GM18498 (cell line): ENCODE data around the gene INPP5K.
A peak's percentile ranks its signal among the peaks of the same experiment; 100 is the strongest.
"Not testable (repeated sequence)": the region's sequence is repeated elsewhere in the genome, so short reads cannot be mapped to it uniquely, and the experiment has no call there.

Experiments used
- ATAC-seq: cut with Tn5 transposase; IDR thresholded peaks from one replicate; pipeline ENCODE4 v1.9.1; 2021; ENCODE audit warnings: mild to moderate bottlenecking, moderate library complexity; ENCODE audit not compliant: unreplicated experiment

INPP5K gene

DNA sequence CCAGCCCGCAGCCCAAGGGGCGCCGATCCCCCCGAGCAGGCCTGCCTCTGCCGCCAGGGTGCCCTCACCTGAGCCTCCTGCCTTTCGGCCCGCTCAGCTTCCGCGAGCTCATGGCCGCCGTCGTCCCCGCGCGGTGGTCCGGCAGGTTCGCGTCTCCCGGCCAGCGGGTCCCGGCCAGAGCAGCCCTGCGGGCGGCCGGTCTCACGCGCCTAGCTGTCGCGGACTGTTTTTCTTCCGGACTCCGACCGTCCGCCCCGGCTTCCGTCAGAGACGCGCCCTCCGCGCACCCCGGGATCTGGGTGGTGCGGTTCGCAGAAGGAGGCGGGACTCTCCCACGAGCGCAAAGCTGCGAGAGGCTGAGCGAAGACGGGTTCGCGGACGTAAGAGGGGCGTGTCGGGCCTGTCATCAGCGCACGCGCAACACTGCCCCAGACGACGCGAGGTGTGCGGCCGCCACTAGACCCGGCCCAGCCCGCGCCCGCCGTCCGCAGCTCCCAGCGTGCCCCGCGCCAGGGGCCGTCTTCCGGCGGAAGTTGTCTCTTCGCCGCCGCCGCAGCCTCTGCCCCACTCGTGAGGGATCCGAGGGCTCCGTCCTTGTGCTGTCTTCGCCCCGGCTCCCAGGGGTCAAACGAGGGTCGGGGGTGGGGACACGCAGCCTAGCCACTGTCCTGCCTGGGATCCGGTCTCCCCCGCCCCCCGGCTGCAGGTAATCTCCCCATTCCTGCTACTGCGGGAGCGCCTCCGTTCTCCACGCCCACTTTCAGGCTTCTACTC lies at the start of gene INPP5K:
TSS of gene INPP5K (minus strand) at position 225 of the 774 bp plus-strand sequence. CDS start at position 112, 113 bp downstream.
- ATAC-seq = peak; percentile 88

DNA sequence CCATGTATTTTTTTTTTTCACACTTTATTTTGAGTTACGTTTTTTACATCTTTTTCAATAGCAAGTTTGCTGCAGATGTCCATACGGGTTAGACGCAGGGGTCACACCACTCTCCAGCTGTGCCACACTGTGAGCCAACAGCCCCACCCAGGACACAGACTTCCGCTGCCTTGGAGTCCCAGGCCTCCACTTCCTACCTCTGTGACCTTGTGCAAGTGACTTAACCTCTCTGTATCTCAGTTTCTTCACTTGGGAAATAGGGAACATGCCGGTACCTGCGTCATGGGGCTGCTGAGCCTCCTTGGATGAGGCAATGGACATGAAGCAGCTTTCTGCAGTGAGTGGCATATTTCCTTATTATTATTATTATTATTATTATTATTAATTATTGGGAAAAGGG lies 49.5 kb upstream of the INPP5K start:
- no peak for ATAC-seq

DNA sequence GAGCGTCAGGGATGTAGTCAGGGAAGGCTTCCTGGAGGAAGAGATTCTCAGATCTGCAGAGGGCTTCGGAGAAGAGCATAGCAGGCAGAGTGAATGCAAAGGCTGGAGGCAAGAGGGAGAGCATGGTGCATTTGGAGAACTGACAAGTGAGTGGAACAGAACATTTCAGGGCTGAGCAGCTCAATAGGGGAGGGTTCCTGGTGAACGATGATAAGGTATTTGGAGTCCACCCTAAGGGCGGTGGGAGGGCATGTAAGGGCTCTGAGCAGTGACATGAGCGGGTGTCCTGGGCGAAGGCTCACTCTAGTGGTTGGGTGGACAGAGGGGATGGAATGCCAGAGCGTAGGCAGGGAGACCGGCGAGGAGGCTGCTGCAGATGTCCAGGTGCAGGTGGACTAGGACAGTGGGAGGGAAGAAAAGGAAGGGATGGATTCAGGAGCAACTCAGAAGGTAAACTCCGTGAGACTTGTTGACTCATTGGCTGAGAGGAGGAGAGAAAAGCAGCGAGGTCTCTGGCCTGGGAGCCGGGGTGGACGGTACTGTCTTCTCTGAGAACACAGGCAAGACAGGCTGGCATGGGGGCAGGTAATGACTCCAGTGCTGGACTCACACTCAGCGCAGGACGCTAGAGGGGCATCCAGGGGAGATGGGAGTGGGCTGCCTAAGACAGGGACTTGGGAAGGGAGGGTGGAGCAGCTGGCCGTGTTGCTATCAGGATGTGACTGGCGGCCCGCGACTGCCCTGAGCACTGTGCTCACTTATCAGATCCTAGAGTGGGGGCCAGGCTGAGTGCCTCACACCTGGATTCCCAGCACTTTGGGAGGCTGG lies 47.6 kb upstream of the INPP5K start:
- no peak for ATAC-seq

DNA sequence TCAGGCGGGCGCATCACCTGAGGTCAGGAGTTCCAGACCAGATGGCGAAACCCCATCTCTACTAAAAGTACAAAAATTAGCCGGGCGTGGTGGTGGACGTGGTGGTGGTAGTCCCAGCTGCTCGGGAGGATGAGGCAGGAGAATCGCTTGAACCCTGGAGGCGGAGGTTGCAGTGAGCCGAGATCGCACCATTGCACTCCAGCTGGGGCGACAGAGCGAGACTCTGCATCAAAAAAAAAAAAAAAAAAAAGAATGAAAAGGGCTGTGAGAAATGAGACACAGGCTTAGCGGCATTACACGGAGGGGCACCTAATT lies 47.0 kb upstream of the INPP5K start:
- not testable (repeated sequence) for ATAC-seq

DNA sequence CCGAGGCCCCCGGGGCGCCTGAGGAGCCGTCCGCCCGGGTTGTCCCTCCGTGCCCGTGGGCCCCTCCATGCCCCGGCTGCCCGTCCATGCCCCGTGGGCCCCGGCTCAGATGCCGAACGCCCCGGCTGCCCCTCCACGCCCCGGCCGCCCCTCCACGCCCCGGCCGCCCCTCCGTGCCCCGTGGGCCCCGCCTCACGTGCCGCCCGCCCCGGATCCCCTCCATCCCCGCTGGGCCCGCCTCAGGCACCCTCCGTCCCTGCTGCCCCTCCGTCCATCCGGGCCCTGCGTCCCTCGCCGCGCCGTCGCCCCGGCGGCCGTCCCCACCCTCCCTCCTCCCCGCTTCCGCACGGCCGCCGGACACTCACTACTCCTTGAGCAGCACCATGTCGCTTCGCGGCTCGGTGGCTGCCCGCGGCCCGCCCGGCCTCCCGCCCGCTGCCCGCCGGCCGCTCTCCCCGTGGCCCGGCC lies 45.8 kb upstream of the INPP5K start:
- ATAC-seq = peak; percentile 39

DNA sequence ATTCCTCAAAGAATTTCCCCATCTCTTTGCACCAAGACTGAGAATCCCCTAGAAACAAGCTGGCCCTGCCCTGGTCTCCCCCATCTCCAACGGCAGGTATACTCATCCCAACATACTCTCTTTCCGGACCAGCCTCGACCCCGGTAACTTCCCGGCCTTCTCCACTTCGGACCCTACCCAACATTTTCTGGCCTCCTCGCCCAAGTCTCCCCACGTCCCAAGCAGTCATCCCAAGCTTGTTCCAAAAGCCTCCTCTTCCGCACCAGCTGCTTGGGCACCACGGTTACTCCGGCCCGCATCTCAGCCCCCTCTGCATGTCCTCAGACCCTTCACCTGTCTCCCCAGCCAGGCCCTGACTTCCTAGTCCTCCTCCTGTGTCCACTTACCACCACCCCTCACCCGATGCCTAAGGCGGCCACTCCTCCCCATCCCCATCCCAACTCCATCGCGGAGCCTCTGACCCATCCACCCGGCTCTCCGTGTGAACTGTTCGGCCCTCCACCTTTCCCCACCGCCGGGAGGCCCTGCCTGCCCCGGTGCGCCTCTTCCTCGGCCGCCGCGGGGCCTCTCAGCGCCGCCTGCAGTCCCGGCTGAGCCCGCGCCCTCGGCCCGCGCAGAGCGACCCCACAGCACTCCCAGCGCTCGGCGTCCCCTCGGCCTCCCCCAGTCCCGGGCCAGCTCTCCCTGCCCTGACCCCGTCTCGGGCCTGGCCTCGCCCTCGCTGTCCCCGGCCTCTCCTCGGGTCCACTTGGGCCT lies 45.2 kb upstream of the INPP5K start:
- ATAC-seq = peak; percentile 19

DNA sequence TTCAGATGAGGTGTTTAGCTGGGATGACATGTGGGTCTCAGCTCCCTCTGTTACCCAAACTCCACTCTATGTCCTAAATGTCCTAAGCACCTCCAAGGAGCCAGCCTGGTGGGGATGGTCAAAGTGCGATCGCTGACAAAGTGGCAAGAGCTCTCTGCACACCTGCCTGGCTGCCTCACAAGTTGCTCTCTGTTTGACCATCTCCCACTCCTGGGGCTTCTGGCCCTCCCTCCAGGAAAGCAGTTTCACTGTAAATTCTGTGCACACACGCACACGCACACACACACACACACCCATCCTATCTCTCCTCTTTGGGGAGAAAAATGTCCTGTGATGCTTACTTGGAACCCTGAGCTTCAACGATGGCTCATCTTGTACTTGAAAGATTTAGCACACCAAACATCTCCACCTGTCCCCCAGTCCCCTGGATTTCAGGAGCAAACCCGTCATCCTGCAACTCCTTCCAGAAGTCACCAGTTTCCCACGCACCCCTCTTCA lies 44.5 kb upstream of the INPP5K start:
- no peak for ATAC-seq

DNA sequence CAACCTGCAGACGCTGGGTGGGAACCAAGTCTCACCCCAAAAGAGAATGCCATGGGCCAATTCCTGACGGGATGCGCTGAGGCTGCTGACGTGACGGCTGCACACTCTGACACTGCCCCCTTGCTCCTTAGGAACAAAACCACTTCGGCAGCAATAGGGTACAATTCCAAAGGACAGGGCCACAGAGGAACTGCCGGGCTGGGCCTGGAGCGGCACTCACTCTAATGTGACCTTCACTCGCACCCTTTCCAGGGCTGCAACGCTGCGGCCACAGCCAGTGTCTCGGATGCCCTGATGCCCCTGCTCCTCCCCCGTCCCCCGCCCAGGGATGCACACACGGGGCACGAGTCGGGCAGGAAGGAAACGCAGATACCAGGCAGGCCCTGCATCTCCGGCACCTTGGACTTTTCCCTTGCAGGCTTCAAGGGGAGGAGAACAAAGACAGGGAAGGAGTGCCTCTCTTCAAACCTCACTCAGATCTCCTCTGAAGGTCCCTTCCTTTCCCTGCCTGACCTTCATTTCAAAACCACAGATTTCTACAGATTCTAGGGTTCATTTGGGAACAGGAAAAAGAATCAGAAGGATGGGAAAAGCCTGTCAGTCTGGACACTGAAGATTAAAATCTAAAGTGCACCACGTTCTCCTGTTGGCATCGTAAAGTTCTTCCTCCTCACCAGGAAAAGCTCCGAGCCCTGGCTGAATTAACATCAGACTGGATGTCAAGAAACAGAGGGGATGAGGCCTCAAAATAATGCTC lies 43.9 kb upstream of the INPP5K start:
- ATAC-seq = no peak

DNA sequence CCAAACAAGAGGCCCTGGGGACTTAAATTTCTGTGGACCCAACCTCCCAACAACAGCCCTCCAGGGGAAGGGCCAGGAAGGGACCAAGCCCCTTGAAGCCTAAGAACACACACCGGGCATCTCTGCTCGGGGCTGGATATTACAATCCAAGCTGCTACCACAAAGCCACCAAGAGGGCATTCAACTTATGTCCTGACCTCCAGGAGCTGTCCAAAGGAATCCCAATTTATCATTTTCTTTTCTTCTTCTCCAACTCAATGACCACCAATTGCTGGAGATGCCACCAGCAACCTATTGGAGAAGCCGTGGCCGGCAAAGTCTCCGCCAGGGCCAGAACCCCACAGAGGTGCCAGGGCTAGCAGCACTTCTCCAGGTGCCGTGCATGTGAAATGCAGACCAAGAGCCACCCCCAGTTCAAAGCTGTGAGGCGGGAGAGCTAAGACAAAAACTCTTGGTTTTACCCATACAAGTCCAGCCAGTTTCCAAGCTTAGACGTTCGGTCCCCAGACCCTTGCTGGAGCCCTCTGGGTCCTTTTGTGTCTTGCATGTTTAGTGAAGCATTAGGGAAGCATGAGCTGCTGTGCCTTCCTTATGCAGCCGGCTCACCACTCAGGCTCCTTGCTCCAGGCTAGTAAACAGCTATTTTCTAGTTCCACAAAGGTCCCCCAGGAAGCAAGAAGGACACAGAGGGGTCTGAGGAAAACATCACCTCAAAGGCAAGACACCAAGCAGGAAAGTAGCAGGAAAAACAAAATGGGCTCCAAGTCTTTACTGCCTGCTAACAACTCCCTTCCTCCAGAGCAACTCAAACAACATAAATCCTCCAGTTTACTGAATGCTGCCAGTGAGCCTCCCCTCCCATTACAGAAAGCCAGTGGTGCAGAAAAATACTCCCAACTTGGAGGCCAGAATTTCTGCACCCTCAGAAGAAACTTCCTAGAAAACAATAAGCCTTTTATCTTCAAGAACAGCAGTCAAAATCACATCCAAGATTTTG lies 42.9 kb upstream of the INPP5K start:
- no peak for ATAC-seq

DNA sequence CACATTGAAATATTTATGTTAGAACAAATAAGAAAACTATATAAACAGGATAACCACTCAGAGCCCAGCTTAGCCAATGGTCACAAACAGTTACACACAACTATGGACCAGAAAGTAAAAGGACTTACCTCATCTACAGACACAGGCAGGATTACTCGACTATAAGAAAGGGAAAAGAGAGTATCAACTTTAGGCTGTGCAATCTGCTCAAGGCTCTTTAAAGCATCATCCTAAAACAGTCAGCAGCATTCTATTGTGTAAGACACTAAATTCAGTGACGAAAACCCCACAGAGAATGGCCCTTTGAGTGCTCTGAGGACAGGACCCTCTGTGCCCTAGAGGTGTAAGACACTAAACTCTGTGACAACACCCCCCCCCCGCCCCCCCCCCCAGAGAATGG lies 42.0 kb upstream of the INPP5K start:
- ATAC-seq = no peak

DNA sequence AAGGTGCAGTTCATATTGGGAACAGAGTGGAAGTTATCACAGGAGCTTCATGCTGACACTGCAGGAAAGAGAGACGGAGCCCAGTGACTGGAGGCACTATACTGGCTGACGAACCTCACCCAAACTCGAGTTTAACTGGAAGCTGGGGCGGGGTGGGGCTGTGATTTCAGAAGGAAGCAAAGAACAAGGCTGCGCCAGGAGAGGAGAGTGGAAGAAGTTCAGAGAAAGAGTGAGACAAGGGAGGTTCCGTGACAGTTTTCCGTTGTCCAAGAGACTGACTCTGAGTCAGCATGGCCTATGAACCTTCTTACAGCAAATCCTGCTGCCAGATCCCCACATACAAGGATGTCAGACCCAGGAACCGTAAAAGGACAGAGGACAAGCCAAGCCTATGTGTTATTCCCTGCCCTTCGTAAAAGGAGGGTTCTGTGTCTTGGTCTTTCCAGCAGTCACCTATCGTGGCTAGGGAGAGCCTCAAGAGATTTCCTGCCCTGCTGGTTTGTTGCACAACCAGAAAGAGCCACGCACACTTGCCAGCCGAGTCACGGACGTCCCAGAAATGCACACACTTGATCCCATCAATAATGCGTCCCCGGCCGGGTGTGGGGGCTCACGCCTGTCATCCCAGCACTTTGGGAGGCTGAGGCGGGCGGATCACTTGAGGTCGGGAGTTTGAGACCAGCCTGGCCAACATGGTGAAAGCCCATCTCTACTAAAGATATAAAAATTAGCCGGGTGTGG lies 41.1 kb upstream of the INPP5K start:
- ATAC-seq = no peak

DNA sequence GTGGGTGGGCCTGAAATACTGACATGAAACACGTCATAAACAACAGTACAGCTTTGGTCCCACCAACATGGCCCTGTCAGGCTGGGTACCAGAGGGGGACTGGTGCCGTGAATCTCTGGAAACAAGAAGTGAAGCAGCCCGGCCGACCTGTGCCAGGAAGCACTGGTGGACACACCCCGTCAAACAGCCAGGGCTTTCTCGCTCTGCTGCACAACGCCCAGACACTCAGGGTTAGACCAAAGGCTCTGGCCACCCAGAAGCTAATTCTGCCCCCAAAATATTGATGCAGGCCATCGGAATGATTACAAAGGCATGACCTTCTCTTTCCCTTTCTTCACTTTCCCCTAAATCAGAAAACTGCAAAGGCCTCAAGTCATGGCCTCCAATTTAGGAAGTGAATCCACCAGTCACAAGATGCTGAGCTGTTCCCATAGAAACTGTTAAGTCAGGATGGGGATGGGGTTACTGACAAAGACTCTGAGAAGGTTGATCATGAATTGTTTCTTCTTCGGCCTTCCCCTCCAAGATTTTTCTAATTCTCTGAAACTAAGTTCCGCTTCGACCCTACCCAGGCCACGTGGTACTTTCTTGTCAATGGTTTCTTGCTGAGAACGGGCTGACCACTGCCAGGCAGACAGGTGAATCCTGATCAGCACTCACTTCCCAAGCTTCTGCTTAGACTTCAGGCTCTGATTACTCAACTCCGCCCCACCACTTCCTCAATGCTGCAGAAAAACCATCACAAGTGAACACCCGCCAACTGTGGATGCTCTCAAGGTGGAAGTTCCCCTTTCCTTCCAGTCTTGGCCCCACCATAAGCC lies 39.4 kb upstream of the INPP5K start:
- no peak for ATAC-seq

DNA sequence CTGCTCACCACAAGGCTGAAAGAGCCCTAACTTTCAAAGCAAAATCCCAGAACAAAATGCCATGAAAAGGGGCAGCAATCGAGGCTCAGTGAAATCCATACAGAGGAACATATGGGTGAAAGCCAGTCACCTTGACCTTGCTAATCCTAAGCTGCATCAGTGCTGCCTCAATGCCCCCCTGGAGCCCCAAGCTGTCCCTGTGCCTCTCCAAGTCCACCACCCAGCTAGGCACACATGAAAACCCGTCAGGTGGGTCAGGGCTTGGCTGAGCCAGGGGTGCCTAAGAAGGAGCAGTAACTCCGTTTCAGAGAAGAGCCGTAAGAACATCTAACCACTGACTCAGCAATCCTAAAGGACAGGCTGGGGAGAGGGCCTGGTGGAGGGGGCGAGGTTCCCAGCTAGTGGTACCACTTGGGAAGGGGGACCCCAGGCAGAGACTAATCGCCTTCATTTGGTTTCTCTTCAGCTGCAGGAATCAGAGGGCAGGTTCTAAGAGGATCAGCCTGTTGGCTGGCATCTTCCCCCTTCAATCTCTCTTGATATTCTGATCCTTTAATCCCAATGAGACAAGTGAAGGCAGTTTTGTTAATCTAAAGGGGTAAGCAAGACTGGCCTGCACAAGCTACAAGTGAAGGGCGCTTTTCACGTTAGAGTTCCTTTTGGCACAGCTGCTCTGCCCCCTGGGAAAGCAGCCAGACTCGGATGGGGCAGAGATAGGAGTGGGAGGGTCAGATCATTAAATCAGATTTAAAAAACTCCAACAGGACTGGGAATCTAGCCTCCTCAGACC lies 38.5 kb upstream of the INPP5K start:
- no peak for ATAC-seq

DNA sequence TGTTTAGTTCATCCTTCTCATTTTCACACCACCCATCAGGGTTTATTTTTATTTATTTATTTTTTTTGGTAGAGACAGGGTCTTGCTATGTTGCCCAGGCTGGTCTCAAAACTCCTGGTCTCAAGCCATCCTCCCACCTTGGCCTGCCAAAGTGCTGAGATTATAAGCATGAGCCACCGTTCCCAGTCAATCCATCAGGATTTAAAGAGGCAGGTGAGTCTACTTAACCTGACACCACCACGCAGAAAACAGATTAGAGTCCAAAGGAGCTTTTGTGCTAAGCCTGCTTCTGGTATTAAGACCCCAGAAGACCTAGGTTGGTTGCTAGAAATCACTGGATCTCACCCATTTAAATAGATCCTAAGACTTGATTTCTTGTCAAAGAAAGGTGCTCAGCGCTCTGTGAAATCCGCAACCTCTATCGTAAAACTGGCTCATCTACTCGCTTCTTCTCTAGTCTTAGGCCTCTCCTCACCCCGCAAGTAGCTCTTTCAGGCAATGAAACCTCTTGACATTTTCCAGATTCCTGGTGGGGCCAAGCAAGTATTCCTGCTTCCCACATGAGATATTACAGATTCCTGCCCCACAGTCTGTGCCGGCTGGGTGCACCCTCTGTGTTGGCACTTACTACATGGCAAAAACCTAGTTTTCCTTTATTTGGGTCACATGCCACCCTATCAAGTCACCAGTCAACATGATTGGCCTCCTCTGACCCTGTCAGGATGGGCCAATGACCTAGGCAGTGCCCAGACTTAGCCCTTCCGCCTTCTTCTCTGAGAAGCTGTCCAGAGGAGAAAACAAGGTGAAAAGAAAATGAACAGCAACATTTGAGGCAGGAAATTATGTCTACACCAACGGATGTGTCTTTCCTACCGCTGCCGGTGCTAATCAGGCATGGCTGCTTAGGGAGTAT lies 37.2 kb upstream of the INPP5K start:
- ATAC-seq = no peak

DNA sequence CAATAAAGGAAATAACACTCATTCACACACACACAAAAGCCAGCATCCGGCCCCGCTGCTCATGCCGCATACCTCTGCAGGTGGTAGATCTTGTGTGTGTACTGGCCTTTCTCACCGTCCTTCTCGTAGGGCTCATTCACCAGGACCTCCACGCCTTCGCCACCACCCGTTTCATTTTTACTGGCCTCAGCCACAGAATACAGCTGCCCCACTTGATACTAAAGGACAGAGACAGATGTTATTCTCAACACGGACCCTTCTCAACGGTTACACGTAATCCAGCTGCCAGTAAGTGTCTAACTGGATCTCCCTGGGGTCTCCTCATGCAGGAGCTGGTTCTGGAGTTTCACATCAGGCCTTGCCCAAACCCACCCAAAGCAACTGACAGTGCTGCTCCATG lies 36.5 kb upstream of the INPP5K start:
- no peak for ATAC-seq

DNA sequence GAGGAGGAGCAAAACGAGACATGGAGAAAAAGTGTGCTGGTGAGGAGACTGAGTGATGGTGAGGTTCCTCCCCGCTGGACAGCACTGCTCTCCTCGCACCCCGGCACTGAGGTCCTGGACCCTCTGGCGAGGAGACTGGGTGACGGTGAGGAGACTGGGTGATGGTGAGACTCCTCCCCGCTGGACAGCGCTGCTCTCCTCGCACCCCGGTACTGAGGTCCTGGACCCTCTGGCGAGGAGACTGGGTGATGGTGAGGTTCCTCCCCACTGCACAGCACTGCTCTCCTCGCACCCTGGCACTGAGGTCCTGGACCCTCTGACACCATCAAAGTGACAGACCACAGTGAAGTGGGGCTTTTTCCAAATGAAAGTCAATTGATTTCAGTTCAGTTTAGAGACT lies 35.3 kb upstream of the INPP5K start:
- ATAC-seq = no peak
